ENCODE results near the gene LMF2. TPM values are rescaled to one million over a fixed set of nuclear protein-coding genes. Genes with fewer than 3 reads are reported as not detected.
A peak's percentile ranks its signal among the peaks of the same experiment; 100 is the strongest.

Gene LMF2, protein sequence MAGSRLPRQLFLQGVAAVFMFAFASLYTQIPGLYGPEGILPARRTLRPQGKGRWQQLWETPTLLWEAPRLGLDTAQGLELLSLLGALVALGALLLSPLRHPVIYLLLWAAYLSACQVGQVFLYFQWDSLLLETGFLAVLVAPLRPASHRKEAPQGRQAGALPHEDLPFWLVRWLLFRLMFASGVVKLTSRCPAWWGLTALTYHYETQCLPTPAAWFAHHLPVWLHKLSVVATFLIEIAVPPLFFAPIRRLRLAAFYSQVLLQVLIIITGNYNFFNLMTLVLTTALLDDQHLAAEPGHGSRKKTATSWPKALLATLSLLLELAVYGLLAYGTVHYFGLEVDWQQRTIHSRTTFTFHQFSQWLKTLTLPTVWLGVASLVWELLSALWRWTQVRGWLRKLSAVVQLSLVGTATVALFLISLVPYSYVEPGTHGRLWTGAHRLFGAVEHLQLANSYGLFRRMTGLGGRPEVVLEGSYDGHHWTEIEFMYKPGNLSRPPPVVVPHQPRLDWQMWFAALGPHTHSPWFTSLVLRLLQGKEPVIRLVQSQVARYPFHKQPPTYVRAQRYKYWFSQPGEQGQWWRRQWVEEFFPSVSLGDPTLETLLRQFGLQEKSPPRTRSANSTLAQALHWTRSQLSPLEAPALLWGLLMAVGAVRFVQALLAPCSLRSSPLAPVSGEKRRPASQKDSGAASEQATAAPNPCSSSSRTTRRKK
- 54.0 and 111 TPM in 2 replicates for polyA plus RNA-seq (2011; rRNA removed)
- 47.9 and 49.1 TPM in 2 replicates for polyA minus RNA-seq (2011; rRNA and poly(A)+ RNA removed)

DNA sequence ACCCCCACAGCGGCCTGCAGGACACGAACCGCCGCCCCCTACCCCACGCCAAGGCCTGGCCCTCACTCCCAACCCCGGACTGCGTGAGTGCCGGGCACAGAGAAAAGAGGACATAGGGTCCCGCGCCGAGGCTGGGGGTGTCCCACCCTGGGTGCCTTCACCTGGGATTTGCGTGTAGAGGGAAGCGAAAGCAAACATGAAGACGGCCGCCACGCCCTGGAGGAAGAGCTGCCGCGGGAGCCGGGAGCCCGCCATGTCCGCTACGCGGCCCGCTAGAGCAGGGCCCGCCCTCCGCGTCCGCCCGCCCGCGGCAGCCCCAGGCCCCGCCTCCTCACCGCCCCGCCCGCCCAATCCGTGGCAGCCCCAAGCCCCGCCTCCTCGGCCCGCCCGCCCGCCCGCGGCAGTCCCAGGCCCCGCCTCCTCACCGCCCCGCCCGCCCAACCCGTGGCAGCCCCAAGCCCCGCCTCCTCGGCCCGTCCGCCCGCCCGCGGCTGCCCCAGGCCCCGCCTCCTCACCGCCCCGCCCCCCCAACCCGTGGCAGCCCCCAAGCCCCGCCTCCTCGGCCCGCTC is at the start of gene LMF2:
Gene LMF2 (minus strand): TSS at position 282 of the 570 bp plus-strand sequence. CDS start 27 bp downstream, at position 255.
- TF ChIP-seq, protein P1, sequence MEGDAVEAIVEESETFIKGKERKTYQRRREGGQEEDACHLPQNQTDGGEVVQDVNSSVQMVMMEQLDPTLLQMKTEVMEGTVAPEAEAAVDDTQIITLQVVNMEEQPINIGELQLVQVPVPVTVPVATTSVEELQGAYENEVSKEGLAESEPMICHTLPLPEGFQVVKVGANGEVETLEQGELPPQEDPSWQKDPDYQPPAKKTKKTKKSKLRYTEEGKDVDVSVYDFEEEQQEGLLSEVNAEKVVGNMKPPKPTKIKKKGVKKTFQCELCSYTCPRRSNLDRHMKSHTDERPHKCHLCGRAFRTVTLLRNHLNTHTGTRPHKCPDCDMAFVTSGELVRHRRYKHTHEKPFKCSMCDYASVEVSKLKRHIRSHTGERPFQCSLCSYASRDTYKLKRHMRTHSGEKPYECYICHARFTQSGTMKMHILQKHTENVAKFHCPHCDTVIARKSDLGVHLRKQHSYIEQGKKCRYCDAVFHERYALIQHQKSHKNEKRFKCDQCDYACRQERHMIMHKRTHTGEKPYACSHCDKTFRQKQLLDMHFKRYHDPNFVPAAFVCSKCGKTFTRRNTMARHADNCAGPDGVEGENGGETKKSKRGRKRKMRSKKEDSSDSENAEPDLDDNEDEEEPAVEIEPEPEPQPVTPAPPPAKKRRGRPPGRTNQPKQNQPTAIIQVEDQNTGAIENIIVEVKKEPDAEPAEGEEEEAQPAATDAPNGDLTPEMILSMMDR (IDR thresholded peaks at IDR 0.05; ENCODE audit: insufficient read depth, low read depth, low read length): no peak
- Histone ChIP-seq H3K27me3 (ENCODE audit: control insufficient read depth, insufficient read depth, low read length) (no peaks in the 10 kb centered on the region), H3K4me3 (ENCODE audit: low read depth, low read length) (peak within 1 kb of the TSS; percentile 99), H3K36me3 (ENCODE audit: control insufficient read depth, insufficient read depth, low read length) (peaks cover 25% of the 10 kb centered on the region)
- CTCF ChIA-PET: interaction anchor here (1.1 to 3.1 kb wide), 3 partner anchors 10 to 165 kb away, joined by 3 to 13 read pairs (median 10); partner anchors contain the start of gene SCO2
- POLR2A ChIA-PET: interaction anchor here (0.6 to 1.1 kb wide), 3 partner anchors 14 to 22 kb away, joined by 3 to 9 read pairs (median 4); partner anchors contain the start of genes SCO2 and TYMP
- DNase-seq (ENCODE audit: low read depth): no peak

DNA sequence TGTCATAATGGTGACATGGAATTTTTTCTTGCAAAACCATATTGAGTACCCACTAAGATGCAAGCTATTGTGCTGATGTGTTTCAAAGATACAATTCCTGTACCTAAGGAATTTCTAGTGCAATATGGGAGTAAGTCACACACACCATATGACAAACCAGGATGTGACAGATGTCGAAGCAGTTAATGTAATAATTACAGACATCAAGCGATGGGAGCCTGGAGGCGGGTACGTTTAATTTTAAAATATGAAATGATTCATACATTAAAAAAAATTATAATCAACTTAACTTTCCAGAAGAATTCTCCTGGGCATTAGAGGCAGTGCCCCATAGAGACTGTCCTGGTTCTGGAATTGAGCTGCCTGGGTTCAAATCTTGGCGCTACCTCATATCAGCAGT is 49.2 kb upstream of the LMF2 start:
- Histone ChIP-seq H3K36me3 (ENCODE audit: control insufficient read depth, insufficient read depth, low read length) (no peaks in the 10 kb centered on the region), H3K27me3 (ENCODE audit: control insufficient read depth, insufficient read depth, low read length) (peaks cover 8% of the 10 kb centered on the region; the same call in 1 of the 2 replicates), H3K4me3 (ENCODE audit: low read depth, low read length) (no peak overlapping the region)
- ChIA-PET POLR2A (no interaction called here), CTCF (interaction anchor here (1.3 to 1.7 kb wide), 2 partner anchors 12 to 17 kb away, joined by 4 read pairs; no protein-coding TSS in a partner anchor)
- no peak for DNase-seq (ENCODE audit: low read depth)
- TF ChIP-seq, protein P1 (IDR thresholded peaks at IDR 0.05; ENCODE audit: insufficient read depth, low read depth, low read length): no peak

DNA sequence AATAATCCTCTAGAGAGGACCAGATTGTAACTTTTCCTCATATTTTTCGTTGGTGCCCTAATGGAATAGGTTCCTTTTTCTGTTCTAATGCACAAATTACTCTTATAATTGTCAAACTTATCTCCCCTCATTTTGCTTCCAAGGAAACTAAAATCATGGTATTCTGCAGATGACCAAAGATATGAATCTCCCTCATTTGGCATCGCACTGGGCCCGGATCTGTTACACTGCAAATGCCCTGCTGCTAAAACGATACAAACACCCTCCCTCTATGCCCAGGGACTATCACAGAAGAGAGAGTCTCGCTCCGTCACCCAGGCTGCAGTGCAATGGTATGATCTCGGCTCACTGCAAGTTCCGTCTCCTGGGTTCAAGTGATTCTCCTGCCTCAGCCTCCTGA is 45.8 kb upstream of the LMF2 start:
- ChIA-PET POLR2A (interaction anchor here (0.6 kb wide), 1 partner anchor 18 kb away, joined by 3 read pairs; no protein-coding TSS in a partner anchor), CTCF (no interaction called here)
- Histone ChIP-seq H3K4me3 (ENCODE audit: low read depth, low read length) (no peak overlapping the region), H3K27me3 (ENCODE audit: control insufficient read depth, insufficient read depth, low read length) (peaks cover 15% of the 10 kb centered on the region), H3K36me3 (ENCODE audit: control insufficient read depth, insufficient read depth, low read length) (no peaks in the 10 kb centered on the region)
- TF ChIP-seq, protein P1 (IDR thresholded peaks at IDR 0.05; ENCODE audit: insufficient read depth, low read depth, low read length): no peak
- DNase-seq (ENCODE audit: low read depth): no peak

DNA sequence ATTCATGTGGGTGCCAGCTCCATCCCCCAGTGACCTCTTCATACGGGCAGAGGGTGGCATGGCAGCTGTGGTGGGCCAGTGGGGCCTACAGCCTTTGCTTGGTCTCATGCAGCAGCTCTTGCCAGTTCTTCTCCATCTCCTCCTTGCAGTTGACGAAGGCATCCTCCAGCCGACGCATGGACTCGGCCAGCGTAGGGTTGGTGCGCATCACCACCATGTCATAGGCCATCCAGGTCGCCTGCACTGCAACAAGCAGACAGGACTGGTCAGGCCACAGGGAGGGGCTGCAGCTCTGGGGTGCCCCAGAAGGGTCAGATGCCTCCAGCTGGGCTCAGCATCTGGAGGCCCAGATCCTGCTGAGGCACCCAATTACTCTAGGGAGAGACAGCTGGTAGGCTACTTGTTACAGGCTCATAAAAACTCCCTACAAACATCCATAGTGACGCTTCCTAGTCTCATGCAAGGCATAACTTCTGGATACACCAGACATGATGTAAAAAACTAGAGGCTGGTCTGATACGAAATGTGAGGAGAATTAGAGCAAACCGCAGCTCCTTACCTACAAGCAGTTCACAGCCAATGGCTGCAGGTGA is 43.8 kb upstream of the LMF2 start:
- no peak for DNase-seq (ENCODE audit: low read depth)
- Histone ChIP-seq H3K27me3 (ENCODE audit: control insufficient read depth, insufficient read depth, low read length) (peaks cover 21% of the 10 kb centered on the region), H3K36me3 (ENCODE audit: control insufficient read depth, insufficient read depth, low read length) (no peaks in the 10 kb centered on the region), H3K4me3 (ENCODE audit: low read depth, low read length) (no peak overlapping the region)
- TF ChIP-seq, protein P1 (IDR thresholded peaks at IDR 0.05; ENCODE audit: insufficient read depth, low read depth, low read length): no peak
- ChIA-PET CTCF (interaction anchor here (0.8 to 2.2 kb wide), 3 partner anchors 8 to 70 kb away, joined by 4 to 7 read pairs (median 5); partner anchors contain the start of gene SYCE3), POLR2A (no interaction called here)

Measured in BJ (cell line).